NB4 (cell line): ENCODE measurements around the gene NSUN3.
"Not testable (repeated sequence)": the region's sequence is repeated elsewhere in the genome, so short reads cannot be mapped to it uniquely, and the experiment has no call there.

Experiments
- DNase-seq: peaks from one replicate; pipeline ENCODE4 v3.0.0; 2010; ENCODE audit warnings: low read depth
- H3K4me3 ChIP-seq: one replicate; pipeline ENCODE4 v1.5.1; 2011; ENCODE audit warnings: mild to moderate bottlenecking, low read depth, low read length, moderate library complexity
- MYC ChIP-seq: IDR thresholded peaks from 2 replicates; pipeline ENCODE4 v1.6.1; 2011; ENCODE audit warnings: low read depth, low read length
- POLR2A ChIP-seq: IDR thresholded peaks from 2 replicates; pipeline ENCODE4 v1.6.1; 2011; ENCODE audit warnings: mild to moderate bottlenecking; ENCODE audit not compliant: insufficient read length; ENCODE audit errors: extremely low read depth
- TF ChIP-seq, protein P1 (sequence below): IDR thresholded peaks from one replicate; pipeline ENCODE4 v1.5.1; 2012; ENCODE audit warnings: low read depth, low read length
- TF ChIP-seq, protein P2 (sequence below): IDR thresholded peaks from 2 replicates; pipeline ENCODE4 v1.6.1; 2011; ENCODE audit warnings: low read depth, low read length

Gene NSUN3

DNA sequence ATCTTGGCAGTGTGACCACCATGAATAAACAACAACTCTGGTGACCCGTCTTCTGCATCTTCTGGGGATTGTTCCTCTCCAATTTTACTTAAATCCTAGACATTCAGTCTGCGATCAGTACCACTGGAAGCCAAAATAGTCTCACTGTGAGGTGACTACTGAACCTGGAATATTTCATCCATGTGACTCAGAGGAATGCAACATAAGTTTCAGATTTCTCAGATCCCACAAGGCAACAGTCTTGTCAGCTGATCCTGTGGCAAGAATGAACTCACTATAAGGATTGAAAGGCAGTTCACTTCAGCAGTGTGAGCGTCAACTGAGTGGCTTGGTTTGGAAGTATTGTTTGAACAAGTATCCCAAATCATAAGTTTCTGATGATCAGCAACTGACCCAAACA is 13.2 kb downstream of the NSUN3 start:
- TF ChIP-seq POLR2A: no peak
- TF ChIP-seq, protein P1, sequence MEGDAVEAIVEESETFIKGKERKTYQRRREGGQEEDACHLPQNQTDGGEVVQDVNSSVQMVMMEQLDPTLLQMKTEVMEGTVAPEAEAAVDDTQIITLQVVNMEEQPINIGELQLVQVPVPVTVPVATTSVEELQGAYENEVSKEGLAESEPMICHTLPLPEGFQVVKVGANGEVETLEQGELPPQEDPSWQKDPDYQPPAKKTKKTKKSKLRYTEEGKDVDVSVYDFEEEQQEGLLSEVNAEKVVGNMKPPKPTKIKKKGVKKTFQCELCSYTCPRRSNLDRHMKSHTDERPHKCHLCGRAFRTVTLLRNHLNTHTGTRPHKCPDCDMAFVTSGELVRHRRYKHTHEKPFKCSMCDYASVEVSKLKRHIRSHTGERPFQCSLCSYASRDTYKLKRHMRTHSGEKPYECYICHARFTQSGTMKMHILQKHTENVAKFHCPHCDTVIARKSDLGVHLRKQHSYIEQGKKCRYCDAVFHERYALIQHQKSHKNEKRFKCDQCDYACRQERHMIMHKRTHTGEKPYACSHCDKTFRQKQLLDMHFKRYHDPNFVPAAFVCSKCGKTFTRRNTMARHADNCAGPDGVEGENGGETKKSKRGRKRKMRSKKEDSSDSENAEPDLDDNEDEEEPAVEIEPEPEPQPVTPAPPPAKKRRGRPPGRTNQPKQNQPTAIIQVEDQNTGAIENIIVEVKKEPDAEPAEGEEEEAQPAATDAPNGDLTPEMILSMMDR: no peak
- TF ChIP-seq, protein P2, sequence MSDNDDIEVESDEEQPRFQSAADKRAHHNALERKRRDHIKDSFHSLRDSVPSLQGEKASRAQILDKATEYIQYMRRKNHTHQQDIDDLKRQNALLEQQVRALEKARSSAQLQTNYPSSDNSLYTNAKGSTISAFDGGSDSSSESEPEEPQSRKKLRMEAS: no peak
- TF ChIP-seq MYC: no peak
- no peak for DNase-seq
- no peak overlapping the region for H3K4me3 ChIP-seq

DNA sequence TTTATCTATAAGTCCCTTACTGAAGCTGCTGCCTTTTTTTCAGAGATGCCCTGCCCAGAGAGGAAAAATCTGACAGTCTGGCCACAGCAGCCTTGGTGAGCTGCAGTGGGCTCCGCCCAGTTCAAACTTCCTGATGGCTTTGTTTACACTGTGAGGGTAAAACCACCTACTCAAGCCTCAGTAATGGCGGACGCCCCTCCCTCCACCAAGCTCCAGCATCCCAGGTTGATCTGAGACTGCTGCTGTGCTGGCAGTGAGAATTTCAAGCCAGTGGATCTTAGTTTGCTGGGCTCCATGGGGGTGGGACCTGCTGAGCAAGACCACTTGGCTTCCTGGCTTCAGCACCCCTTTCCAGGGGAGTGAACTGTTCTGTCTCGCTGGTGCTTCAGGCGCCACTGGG is 17.7 kb downstream of the NSUN3 start:
- H3K4me3 ChIP-seq, DNase-seq: not testable (repeated sequence)

- no peak for DNase-seq
- TF ChIP-seq, protein P2: no peak
- TF ChIP-seq, protein P1: no peak
- TF ChIP-seq MYC: no peak
- no peak for TF ChIP-seq POLR2A
- no peak overlapping the region for H3K4me3 ChIP-seq
These were observed 19.0 kb downstream of the NSUN3 start for GRCh38 chr3:94081884-94082283.

- H3K4me3 ChIP-seq: no peak overlapping the region
- no peak for TF ChIP-seq POLR2A
- TF ChIP-seq, protein P2: no peak
- TF ChIP-seq, protein P1: no peak
- no peak for TF ChIP-seq MYC
- no peak for DNase-seq
These were observed 19.6 kb downstream of the NSUN3 start for GRCh38 chr3:94082391-94082937.

- no peak for DNase-seq
- H3K4me3 ChIP-seq: no peak overlapping the region
- TF ChIP-seq MYC (no peak), POLR2A (no peak)
- TF ChIP-seq, protein P1: no peak
- TF ChIP-seq, protein P2: no peak
These were observed 20.4 kb downstream of the NSUN3 start for GRCh38 chr3:94083261-94083660.

DNA sequence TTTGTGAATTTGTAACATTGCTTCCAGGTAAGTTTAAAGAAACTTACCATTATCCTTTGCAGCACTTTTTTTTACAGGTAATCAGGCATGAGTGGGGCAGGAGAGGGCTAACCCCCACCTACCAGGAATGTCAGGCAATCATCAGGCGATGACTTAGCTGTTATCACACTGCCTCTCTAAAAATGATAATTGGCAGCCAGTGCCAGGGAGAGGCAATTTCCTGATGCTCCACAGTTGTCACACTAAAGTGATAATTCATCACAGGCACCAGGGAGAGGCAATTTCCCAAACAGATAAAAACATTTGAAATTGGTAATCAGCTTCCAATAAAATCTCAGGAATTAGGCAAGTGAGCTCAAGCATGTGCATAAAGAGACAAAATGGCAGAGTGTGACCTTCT is 26.3 kb downstream of the NSUN3 start:
- TF ChIP-seq, protein P2: no peak
- TF ChIP-seq, protein P1: no peak
- no peak for TF ChIP-seq MYC
- TF ChIP-seq POLR2A: no peak
- no peak overlapping the region for H3K4me3 ChIP-seq
- DNase-seq: no peak
